ENCODE data around the gene MFSD2B.

- no peak for TF ChIP-seq POLR2AphosphoS5 (IDR thresholded peaks at IDR 0.05; ENCODE audit: low read depth, low read length)
- no peak for TF ChIP-seq CTCF (IDR thresholded peaks at IDR 0.05)
- no peak for TF ChIP-seq SIN3A (IDR thresholded peaks at IDR 0.05; ENCODE audit: borderline replicate concordance, insufficient read depth, low read depth, low read length)
These were observed 1.6 kb downstream of the MFSD2B start for GRCh38 chr2:24011250-24012104.

Measured in Panc1 (cell line).